Measurements from ENCODE around the gene GLS.

The GLS gene

DNA sequence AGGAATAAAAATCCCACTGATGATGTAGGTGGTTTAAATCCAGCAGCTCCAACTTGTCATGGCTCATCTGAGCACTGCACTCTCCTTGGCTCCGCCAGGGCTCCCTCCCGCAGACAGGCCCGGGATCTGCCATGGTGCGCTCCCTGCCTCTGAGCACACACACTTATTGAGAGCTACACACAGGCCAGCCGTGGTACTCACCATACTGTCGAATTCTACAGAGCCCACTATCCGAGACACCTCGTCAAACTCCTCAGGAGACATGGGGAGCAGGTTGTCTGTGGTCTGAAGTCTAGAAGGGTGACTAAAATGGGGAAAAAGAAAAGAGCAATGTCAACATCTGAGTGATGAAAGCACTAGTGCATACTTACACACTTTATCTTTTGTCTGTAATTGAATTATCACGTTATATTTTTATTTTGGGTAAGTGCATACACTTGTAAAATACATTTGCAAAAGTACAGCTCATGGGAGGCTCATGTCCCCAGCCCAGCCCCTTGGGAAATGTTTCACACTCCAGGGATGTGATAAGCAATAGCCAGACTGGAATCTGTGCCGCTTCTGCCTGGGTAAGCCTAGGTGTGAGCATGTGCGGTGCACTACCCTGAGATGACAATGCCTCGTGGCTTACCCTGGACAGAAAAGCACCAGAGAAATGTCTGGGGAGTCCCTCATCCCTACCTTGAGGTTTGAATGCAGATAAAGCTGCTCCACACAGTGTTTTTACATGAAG lies 94.2 kb downstream of the GLS start:
- TF ChIP-seq, protein P1, sequence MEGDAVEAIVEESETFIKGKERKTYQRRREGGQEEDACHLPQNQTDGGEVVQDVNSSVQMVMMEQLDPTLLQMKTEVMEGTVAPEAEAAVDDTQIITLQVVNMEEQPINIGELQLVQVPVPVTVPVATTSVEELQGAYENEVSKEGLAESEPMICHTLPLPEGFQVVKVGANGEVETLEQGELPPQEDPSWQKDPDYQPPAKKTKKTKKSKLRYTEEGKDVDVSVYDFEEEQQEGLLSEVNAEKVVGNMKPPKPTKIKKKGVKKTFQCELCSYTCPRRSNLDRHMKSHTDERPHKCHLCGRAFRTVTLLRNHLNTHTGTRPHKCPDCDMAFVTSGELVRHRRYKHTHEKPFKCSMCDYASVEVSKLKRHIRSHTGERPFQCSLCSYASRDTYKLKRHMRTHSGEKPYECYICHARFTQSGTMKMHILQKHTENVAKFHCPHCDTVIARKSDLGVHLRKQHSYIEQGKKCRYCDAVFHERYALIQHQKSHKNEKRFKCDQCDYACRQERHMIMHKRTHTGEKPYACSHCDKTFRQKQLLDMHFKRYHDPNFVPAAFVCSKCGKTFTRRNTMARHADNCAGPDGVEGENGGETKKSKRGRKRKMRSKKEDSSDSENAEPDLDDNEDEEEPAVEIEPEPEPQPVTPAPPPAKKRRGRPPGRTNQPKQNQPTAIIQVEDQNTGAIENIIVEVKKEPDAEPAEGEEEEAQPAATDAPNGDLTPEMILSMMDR (IDR thresholded peaks at IDR 0.05; ENCODE audit: borderline replicate concordance, insufficient read depth, low read depth, low read length) = no peak
- no peak overlapping the region for H3K4me3 ChIP-seq (ENCODE audit: low read depth, low read length)

DNA sequence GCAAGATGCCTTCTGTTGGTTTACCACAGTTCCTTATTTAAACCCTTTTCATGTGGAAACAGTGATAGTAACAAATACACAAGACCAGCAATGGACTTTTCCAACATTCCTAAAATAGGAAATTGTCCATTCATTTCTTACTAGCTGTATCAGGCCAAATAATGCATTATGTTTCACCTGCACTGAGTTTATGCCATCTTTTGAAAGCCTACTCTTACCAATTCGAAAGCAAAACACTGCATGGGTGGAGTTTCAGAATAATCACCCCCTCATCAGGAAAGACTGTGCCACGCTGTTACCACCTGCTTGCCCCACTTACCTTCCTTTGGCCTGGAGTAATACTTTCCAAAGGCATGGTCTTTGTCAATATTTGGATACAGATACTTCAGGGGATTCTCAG lies 95.9 kb downstream of the GLS start:
- TF ChIP-seq, protein P1 (IDR thresholded peaks at IDR 0.05; ENCODE audit: borderline replicate concordance, insufficient read depth, low read depth, low read length) = no peak
- H3K4me3 ChIP-seq (ENCODE audit: low read depth, low read length) = no peak overlapping the region

- TF ChIP-seq, protein P1 (IDR thresholded peaks at IDR 0.05; ENCODE audit: borderline replicate concordance, insufficient read depth, low read depth, low read length) = no peak
These were observed 96.9 kb downstream of the GLS start for GRCh38 chr2:190977505-190977904.

GRCh38 chr2:190978389-190979053 lies 97.9 kb downstream of the GLS start:
- TF ChIP-seq, protein P1 (IDR thresholded peaks at IDR 0.05; ENCODE audit: borderline replicate concordance, insufficient read depth, low read depth, low read length) = no peak
- H3K4me3 ChIP-seq (ENCODE audit: low read depth, low read length) = no peak overlapping the region

More at GRCh38 chr2:190977505-190977904, 96.9 kb downstream of the GLS start:
- no peak overlapping the region for H3K4me3 ChIP-seq (ENCODE audit: low read depth, low read length)

GRCh38 chr2:190979906-190980629 lies 99.4 kb downstream of the GLS start:
- TF ChIP-seq, protein P1 (IDR thresholded peaks at IDR 0.05; ENCODE audit: borderline replicate concordance, insufficient read depth, low read depth, low read length) = no peak
- no peak overlapping the region for H3K4me3 ChIP-seq (ENCODE audit: low read depth, low read length)

GRCh38 chr2:190980630-190981209 lies 100.1 kb downstream of the GLS start:
- TF ChIP-seq, protein P1 (IDR thresholded peaks at IDR 0.05; ENCODE audit: borderline replicate concordance, insufficient read depth, low read depth, low read length) = no peak
- H3K4me3 ChIP-seq (ENCODE audit: low read depth, low read length) = no peak overlapping the region
